Breast epithelium (tissue), 4 donors: ENCODE measurements around the gene TNIP2. TPM values are rescaled to one million over a fixed set of nuclear protein-coding genes. Genes with fewer than 3 reads are reported as not detected.

Experiments used
- DNase-seq, 2 donors: peaks; one replicate each; pipeline ENCODE4 v3.0.0-alpha.2; 2019; ENCODE audit warnings: low spot score in 2 of 2
- H3K27ac ChIP-seq, 2 donors: fragments of 200-600 bp; sonication (generic) in 1 of 2; one replicate each; pipeline ENCODE4 v1.5.1; 2016 to 2019; ENCODE audit warnings: mild to moderate bottlenecking in 1 of 2
- H3K27me3 ChIP-seq, 2 donors: fragments of 200-600 bp; sonication (generic) in 1 of 2; one replicate each; pipeline versions ENCODE4 v1.5.1 to v1.6.0; 2017 to 2019; ENCODE audit warnings: control low read depth in 1 of 2, mild to moderate bottlenecking in 1 of 2
- H3K36me3 ChIP-seq: fragments of 200-600 bp; one replicate; pipeline ENCODE4 v1.5.1; 2019
- H3K4me1 ChIP-seq, 2 donors: fragments of 200-600 bp; sonication (generic); one replicate each; pipeline ENCODE4 v1.5.1; 2016 to 2019; ENCODE audit warnings: control low read depth in 1 of 2
- H3K4me3 ChIP-seq, 3 donors: fragments of 200-600 bp; sonication (generic); 1 replicate in 2 of 3; 2 replicates in 1 of 3; pipeline ENCODE4 v1.5.1; 2016 to 2019; ENCODE audit warnings: mild to moderate bottlenecking in 3 of 3, moderate library complexity in 2 of 3
- H3K9me3 ChIP-seq, 2 donors: fragments of 200-600 bp; sonication (generic) in 1 of 2; one replicate each; pipeline ENCODE4 v1.5.1; 2016 to 2019; ENCODE audit warnings: control low read depth in 1 of 2
- CTCF ChIP-seq, 3 donors: fragments of 450-650 bp; IDR thresholded peaks; one replicate each; pipeline ENCODE4 v1.5.1; 2016 to 2017; ENCODE audit warnings: antibody characterized with exemption in 3 of 3, mild to moderate bottlenecking in 3 of 3, moderate library complexity in 3 of 3
- POLR2A ChIP-seq: fragments of 450-650 bp; IDR thresholded peaks from one replicate; pipeline ENCODE4 v1.6.1; 2016; ENCODE audit warnings: antibody characterized with exemption, mild to moderate bottlenecking, moderate library complexity
- POLR2AphosphoS5 ChIP-seq, 3 donors: sonication (generic); formaldehyde crosslinking; IDR thresholded peaks; one replicate each; pipeline ENCODE4 v1.6.1; 2017; ENCODE audit warnings: antibody characterized with exemption in 3 of 3
- intact Hi-C: fragments of 100-400 bp; cut with DNase I; formaldehyde crosslinking; loops from one replicate; pipeline ENCODE4 v1.15.1; 2023; ENCODE audit warnings: low total_unique reads
- total RNA-seq, 3 donors: library from RNA; depleted of rRNA; stranded (reverse); fragments of >200 nt; gene quantifications; one replicate each; pipeline ENCODE4 v1.1.0, GENCODE V29; 2016

TNIP2 gene
- total RNA-seq, 3 donors from 2014 or later, result 46.4 to 73.4 (median 64.2) TPM

- Histone ChIP-seq H3K27ac (no peak overlapping the region), H3K4me3 (no peak overlapping the region), H3K4me1 (peaks cover 4 to 8% of the 10 kb centered on the region in 2 donors), H3K27me3 (no peaks in the 10 kb centered on the region), H3K9me3 (no peaks in the 10 kb centered on the region), H3K36me3 (no peaks in the 10 kb centered on the region)
- TF ChIP-seq CTCF (IDR thresholded peaks at IDR 0.05), result no peak
- no peak for TF ChIP-seq POLR2AphosphoS5 (IDR thresholded peaks at IDR 0.05)
- TF ChIP-seq POLR2A, result no peak
- no peak for DNase-seq
- intact Hi-C loops, result no loop called here
Measured at GRCh38 chr4:2750719-2751605, 5.2 kb downstream of the TNIP2 start.

GRCh38 chr4:2746891-2747695, 9.0 kb downstream of the TNIP2 start:
- intact Hi-C loops, result loop anchor here (5.0 kb wide), 1 partner anchor 115 kb away; no protein-coding TSS in a partner anchor
- no peak for TF ChIP-seq POLR2A
- TF ChIP-seq POLR2AphosphoS5 (IDR thresholded peaks at IDR 0.05), result no peak
- no peak for TF ChIP-seq CTCF (IDR thresholded peaks at IDR 0.05)
- Histone ChIP-seq H3K4me1 (no peaks in the 10 kb centered on the region), H3K9me3 (no peaks in the 10 kb centered on the region), H3K4me3 (no peak overlapping the region), H3K36me3 (peaks cover 4% of the 10 kb centered on the region), H3K27ac (peak overlapping the region in 1 of 2 donors; percentile 48), H3K27me3 (no peaks in the 10 kb centered on the region)
- DNase-seq, result no peak

GRCh38 chr4:2745981-2746806, 9.9 kb downstream of the TNIP2 start:
- Histone ChIP-seq H3K27me3 (no peaks in the 10 kb centered on the region), H3K4me1 (no peaks in the 10 kb centered on the region), H3K4me3 (no peak overlapping the region), H3K36me3 (peaks cover 4% of the 10 kb centered on the region), H3K27ac (peak overlapping the region in 1 of 2 donors; percentile 61), H3K9me3 (no peaks in the 10 kb centered on the region)
- DNase-seq, result no peak
- intact Hi-C loops, result loop anchor here (5.0 kb wide), 1 partner anchor 114 kb away; no protein-coding TSS in a partner anchor
- TF ChIP-seq POLR2AphosphoS5 (IDR thresholded peaks at IDR 0.05), result no peak
- no peak for TF ChIP-seq POLR2A
- no peak for TF ChIP-seq CTCF (IDR thresholded peaks at IDR 0.05)

GRCh38 chr4:2745516-2745915, 10.6 kb downstream of the TNIP2 start:
- intact Hi-C loops, result loop anchor here (5.0 kb wide), 1 partner anchor 113 kb away; no protein-coding TSS in a partner anchor
- DNase-seq, result no peak
- Histone ChIP-seq H3K9me3 (no peaks in the 10 kb centered on the region), H3K4me1 (no peaks in the 10 kb centered on the region), H3K27ac (peak overlapping the region in 1 of 2 donors; percentile 61), H3K36me3 (peaks cover 4% of the 10 kb centered on the region), H3K4me3 (no peak overlapping the region), H3K27me3 (no peaks in the 10 kb centered on the region)
- TF ChIP-seq POLR2A, result no peak
- TF ChIP-seq CTCF (IDR thresholded peaks at IDR 0.05), result no peak
- TF ChIP-seq POLR2AphosphoS5 (IDR thresholded peaks at IDR 0.05), result no peak
